ENCODE data around the gene SRMS. TPM values are rescaled to one million over a fixed set of nuclear protein-coding genes. Genes with fewer than 3 reads are reported as not detected.

Gene SRMS
- total RNA-seq, 1 donor from 2014 or later: not detected

DNA sequence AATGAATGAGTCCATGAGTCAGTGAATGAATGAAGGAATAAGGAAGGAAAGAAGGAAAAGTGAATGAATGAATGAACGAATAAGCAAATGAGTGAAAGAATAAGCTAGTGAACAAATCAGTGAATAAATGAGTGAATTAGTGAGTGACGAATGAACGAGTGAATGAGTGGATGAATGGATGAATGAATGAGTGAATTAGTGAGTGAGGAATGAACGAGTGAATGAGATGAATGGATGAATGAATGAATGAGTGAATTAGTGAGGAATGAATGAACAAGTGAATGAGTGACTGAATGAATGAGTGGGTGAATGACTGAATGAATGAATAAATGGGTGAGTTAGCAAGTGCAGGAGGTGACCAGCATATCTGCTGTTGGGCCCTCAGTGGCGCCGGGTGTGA lies 3.8 kb downstream of the SRMS start:
- no peak for DNase-seq
- no peaks in the 10 kb centered on the region for H3K9me3 ChIP-seq
- peaks cover 5% of the 10 kb centered on the region for H3K4me1 ChIP-seq
- intact Hi-C loops (cut with DNase I): no loop called here
- peaks cover 21% of the 10 kb centered on the region for H3K27me3 ChIP-seq (ENCODE audit: low read depth)
- TF ChIP-seq, protein P1, sequence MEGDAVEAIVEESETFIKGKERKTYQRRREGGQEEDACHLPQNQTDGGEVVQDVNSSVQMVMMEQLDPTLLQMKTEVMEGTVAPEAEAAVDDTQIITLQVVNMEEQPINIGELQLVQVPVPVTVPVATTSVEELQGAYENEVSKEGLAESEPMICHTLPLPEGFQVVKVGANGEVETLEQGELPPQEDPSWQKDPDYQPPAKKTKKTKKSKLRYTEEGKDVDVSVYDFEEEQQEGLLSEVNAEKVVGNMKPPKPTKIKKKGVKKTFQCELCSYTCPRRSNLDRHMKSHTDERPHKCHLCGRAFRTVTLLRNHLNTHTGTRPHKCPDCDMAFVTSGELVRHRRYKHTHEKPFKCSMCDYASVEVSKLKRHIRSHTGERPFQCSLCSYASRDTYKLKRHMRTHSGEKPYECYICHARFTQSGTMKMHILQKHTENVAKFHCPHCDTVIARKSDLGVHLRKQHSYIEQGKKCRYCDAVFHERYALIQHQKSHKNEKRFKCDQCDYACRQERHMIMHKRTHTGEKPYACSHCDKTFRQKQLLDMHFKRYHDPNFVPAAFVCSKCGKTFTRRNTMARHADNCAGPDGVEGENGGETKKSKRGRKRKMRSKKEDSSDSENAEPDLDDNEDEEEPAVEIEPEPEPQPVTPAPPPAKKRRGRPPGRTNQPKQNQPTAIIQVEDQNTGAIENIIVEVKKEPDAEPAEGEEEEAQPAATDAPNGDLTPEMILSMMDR (IDR thresholded peaks at IDR 0.05): no peak
- H3K36me3 ChIP-seq: no peaks in the 10 kb centered on the region
- no peak overlapping the region for H3K27ac ChIP-seq
- no peak overlapping the region for H3K4me3 ChIP-seq
- ATAC-seq: no peak

- Histone ChIP-seq H3K27me3 (ENCODE audit: low read depth) (peaks cover 15% of the 10 kb centered on the region), H3K4me3 (no peak overlapping the region), H3K27ac (no peak overlapping the region), H3K4me1 (peaks cover 11% of the 10 kb centered on the region), H3K9me3 (no peaks in the 10 kb centered on the region), H3K36me3 (no peaks in the 10 kb centered on the region)
- intact Hi-C loops (cut with DNase I): no loop called here
- TF ChIP-seq, protein P1 (IDR thresholded peaks at IDR 0.05): no peak
- DNase-seq: no peak
- ATAC-seq: no peak
Measured at GRCh38 chr20:63543131-63543530, 4.4 kb downstream of the SRMS start.

DNA sequence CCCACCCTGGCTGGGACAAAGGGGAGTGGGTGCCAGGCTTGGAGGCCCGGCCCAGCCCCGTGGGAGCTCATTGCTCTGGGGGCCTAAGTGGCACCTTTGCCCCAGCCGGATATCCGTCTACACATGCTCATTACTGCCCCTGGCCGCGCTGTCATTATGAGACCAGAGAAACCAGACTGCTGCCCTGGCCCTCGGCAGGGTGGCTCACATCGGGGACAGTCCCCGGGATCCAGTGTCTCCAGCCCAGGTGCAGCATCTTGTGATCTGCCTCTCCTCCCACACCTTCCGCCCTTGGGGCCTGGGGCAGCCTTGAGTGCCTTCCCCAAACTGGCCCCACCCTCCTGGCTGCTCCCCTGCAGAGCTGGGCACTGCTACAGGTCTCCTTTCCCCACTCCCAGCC lies 4.9 kb downstream of the SRMS start:
- TF ChIP-seq, protein P1 (IDR thresholded peaks at IDR 0.05): no peak
- no peaks in the 10 kb centered on the region for H3K36me3 ChIP-seq
- H3K9me3 ChIP-seq: no peaks in the 10 kb centered on the region
- peaks cover 11% of the 10 kb centered on the region for H3K27me3 ChIP-seq (ENCODE audit: low read depth)
- DNase-seq: no peak
- no peak overlapping the region for H3K4me3 ChIP-seq
- intact Hi-C loops (cut with DNase I): no loop called here
- H3K27ac ChIP-seq: no peak overlapping the region
- H3K4me1 ChIP-seq: peaks cover 15% of the 10 kb centered on the region
- no peak for ATAC-seq

DNA sequence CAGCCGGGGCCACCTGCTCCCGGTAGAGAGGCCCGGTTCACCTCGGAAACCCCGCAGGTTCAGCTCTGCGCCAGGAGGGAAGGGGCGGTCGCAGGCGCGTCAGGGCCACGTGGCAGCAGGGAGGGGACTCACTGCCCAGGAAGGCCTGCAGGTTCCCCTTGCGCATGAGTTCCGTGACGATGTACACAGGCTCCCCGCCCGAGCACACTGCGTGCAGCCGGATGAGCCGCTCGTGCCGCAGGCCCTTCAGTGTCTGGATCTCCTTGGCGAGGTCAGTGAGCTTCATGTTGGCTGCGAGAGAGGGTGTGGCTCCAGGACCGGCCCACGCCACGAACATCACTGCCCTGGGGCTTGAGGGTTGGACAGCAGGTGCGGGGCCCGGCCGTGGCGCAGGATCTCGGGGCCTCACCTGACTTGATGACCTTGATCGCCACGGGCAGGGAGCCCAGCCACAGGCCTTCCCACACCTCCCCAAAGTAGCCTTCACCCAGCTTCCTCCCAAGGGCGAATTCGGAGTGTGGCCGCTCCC lies 5.5 kb downstream of the SRMS start:
- TF ChIP-seq, protein P1 (IDR thresholded peaks at IDR 0.05): no peak
- no peak for DNase-seq
- no peak overlapping the region for H3K4me3 ChIP-seq
- H3K9me3 ChIP-seq: no peaks in the 10 kb centered on the region
- ATAC-seq: no peak
- H3K4me1 ChIP-seq: peaks cover 21% of the 10 kb centered on the region
- H3K36me3 ChIP-seq: no peaks in the 10 kb centered on the region
- no peak overlapping the region for H3K27ac ChIP-seq
- intact Hi-C loops (cut with DNase I): no loop called here
- peaks cover 5% of the 10 kb centered on the region for H3K27me3 ChIP-seq (ENCODE audit: low read depth)

DNA sequence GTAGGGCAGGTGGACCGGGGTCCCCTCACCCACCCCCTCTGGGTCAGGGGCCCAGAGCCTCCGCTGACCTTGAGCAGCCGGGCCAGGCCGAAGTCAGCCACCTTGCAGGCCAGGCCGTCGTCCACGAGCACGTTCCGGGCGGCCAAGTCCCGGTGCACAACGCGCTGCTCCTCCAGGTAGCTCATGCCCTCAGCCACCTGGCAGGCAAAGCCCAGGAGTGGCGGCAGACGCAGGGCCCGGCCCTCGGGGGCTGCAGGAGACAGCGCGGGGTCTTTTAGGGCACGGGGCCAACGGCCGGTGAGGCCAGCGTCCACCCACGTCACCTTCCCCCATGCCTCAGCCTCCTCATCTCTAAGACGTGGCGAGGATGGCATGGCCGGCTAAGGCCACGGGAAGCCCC lies 6.2 kb downstream of the SRMS start:
- no peaks in the 10 kb centered on the region for H3K27me3 ChIP-seq (ENCODE audit: low read depth)
- H3K9me3 ChIP-seq: no peaks in the 10 kb centered on the region
- intact Hi-C loops (cut with DNase I): no loop called here
- H3K4me1 ChIP-seq: peaks cover 28% of the 10 kb centered on the region
- no peak overlapping the region for H3K4me3 ChIP-seq
- H3K36me3 ChIP-seq: no peaks in the 10 kb centered on the region
- no peak for ATAC-seq
- TF ChIP-seq, protein P1 (IDR thresholded peaks at IDR 0.05): no peak
- H3K27ac ChIP-seq: no peak overlapping the region
- no peak for DNase-seq
